ENCODE results near the gene FAM234A.
"Not testable (repeated sequence)": the region's sequence is repeated elsewhere in the genome, so short reads cannot be mapped to it uniquely, and the experiment has no call there.

Gene FAM234A

GRCh38 chr16:266258-267164, 31.9 kb downstream of the FAM234A start:
- no peak for DNase-seq

GRCh38 chr16:267562-267961, 32.9 kb downstream of the FAM234A start:
- not testable (repeated sequence) for DNase-seq

GRCh38 chr16:268141-269053, 33.8 kb downstream of the FAM234A start:
- DNase-seq: no peak

- DNase-seq: no peak
Measured at GRCh38 chr16:269061-269796, 34.6 kb downstream of the FAM234A start.

- no peak for DNase-seq
Measured at GRCh38 chr16:270381-271255, 36.0 kb downstream of the FAM234A start.

GRCh38 chr16:272633-273546, 38.3 kb downstream of the FAM234A start:
- no peak for DNase-seq

- no peak for DNase-seq
Measured at GRCh38 chr16:273547-274421, 39.2 kb downstream of the FAM234A start.

GRCh38 chr16:275041-275641, 40.5 kb downstream of the FAM234A start:
- DNase-seq: peak; percentile 40

- no peak for DNase-seq
Measured at GRCh38 chr16:275786-276232, 41.2 kb downstream of the FAM234A start, which contains the start of gene RGS11. RGS11 (minus strand) TSS chr16:275944; CDS start chr16:275911, 33 bp downstream.

GRCh38 chr16:276426-277077, 41.9 kb downstream of the FAM234A start:
- no peak for DNase-seq

GRCh38 chr16:278863-279366, 44.3 kb downstream of the FAM234A start:
- DNase-seq: peak; percentile 44

GRCh38 chr16:279531-279930, 44.9 kb downstream of the FAM234A start:
- DNase-seq: no peak

GRCh38 chr16:280005-280460, 45.4 kb downstream of the FAM234A start:
- DNase-seq: no peak

GRCh38 chr16:280552-280951, 45.9 kb downstream of the FAM234A start, which contains the start of gene ARHGDIG:
ARHGDIG (plus strand) TSS chr16:280591; CDS start chr16:280681, 90 bp downstream.
- DNase-seq: no peak

- DNase-seq: no peak
Measured at GRCh38 chr16:280991-281659, 46.5 kb downstream of the FAM234A start.

- DNase-seq: no peak
Measured at GRCh38 chr16:281660-282255, 47.1 kb downstream of the FAM234A start.

- DNase-seq: no peak
Measured at GRCh38 chr16:282491-282890, 47.9 kb downstream of the FAM234A start.

Measured in activated CD4-positive, alpha-beta T cell treated with anti-CD3 and anti-CD28 coated beads for 48 hours (primary cell).